ENCODE measurements around the gene P3H3.

Gene P3H3

DNA sequence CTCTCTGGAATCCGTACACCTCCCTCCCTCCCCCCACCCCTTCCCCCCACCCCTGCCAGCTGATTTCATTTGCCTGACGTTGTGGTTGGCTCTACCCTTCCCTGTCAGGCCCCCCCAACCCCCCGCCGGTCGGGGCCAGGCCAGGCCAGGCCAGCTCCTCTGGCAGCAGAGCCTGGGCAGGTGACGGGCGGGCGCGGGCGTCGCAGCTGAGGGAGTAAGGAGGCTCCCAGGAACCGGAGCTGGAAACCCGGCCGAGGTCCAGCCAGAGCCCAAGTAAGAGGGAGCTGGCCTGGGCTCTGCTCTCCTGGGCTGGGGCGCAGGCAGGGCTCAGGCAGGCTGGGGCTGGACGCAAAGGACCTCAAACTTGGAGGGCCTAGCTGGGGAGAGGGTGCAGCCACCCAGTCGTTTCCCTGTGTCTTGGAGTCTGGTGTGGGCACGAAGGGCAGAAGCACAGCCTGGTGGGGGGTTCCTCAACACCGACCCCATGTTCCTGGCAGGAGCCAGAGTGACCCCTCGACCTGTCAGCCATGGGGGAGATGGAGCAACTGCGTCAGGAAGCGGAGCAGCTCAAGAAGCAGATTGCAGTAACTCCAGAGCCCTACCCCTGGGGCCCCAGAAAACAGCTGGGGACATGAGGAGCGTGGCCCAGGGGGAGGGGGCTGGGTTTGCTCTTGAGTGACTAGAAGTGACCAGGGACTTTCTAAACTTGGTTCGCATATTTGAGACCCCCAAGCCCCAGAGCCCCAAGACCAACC, 12.7 kb downstream of the P3H3 start, which contains the start of gene GNB3:
TSS of gene GNB3 (plus strand) at position 165 of the 755 bp plus-strand sequence. CDS start at position 528, 363 bp downstream.
- Histone ChIP-seq H3K27ac (ENCODE audit: insufficient read depth in 1 of 2, low read depth in 1 of 2, low read length in 2 of 2, poor library complexity in 1 of 2, severe bottlenecking in 2 of 2) (no peak within 1 kb of the TSS), H3K4me3 (ENCODE audit: control insufficient read depth in 1 of 7, extremely low read depth in 1 of 7, insufficient read depth in 4 of 7, low read depth in 2 of 7, low read length in 6 of 7) (no peak within 1 kb of the TSS), H3K27me3 (replicated peaks in 2 of 5; ENCODE audit: control insufficient read depth in 4 of 5, insufficient read depth in 5 of 5, low read length in 4 of 5) (no peaks in the 10 kb centered on the region), H3K4me1 (ENCODE audit: control extremely low read depth in 1 of 4, control insufficient read depth in 4 of 4, insufficient read depth in 4 of 4, low read length in 3 of 4) (no peaks in the 10 kb centered on the region), H3K36me3 (ENCODE audit: control insufficient read depth in 4 of 4, insufficient read depth in 4 of 4, low read length in 3 of 4) (peaks cover 4 to 63% (median 14%) of the 10 kb centered on the region in 4 experiments), H3K9me3 (ENCODE audit: control extremely low read depth in 1 of 5, control insufficient read depth in 4 of 5, insufficient read depth in 2 of 5, low read depth in 1 of 5, low read length in 4 of 5) (no peaks in the 10 kb centered on the region)
- DNase-seq = no peak
- POLR2A ChIA-PET = no interaction called here
- CTCF ChIA-PET = interaction anchor here (0.7 to 2.3 kb wide), 5 partner anchors 10 to 217 kb away, joined by 3 to 6 read pairs (median 3); no protein-coding TSS in a partner anchor
- WGBS (ENCODE audit: insufficient coverage) = 95% methylated on average over 17 of the region's 24 CpGs

DNA sequence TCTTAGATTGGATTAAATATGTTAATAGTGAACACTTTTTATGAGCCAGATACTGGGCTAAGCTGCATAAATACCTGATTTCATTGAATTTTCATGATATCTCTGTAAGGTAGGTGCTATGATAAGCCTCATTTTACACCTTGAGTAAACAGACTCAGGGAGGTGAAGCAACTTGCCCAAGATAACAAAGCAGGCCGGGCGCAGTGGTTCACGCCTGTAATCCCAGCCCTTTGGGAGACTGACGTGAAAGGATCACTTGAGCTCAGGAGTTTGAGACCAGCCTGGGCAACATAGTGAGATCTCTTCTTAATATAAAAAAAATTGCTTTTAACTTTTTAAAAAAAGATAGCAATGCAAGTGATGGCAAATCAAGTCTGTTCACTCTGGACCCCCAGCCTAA, 13.9 kb downstream of the P3H3 start:
- 100% methylated on average over 4 of the region's 4 CpGs for WGBS (ENCODE audit: insufficient coverage)
- no peaks in the 10 kb centered on the region for H3K27me3 ChIP-seq (replicated peaks in 2 of 5; ENCODE audit: control insufficient read depth in 4 of 5, insufficient read depth in 5 of 5, low read length in 4 of 5)
- H3K27ac ChIP-seq (ENCODE audit: insufficient read depth in 1 of 2, low read depth in 1 of 2, low read length in 2 of 2, poor library complexity in 1 of 2, severe bottlenecking in 2 of 2) = no peak overlapping the region
- H3K36me3 ChIP-seq (ENCODE audit: control insufficient read depth in 4 of 4, insufficient read depth in 4 of 4, low read length in 3 of 4) = peaks cover 3 to 67% (median 22%) of the 10 kb centered on the region in 4 experiments
- peaks cover 0 to 4% (median 0%) of the 10 kb centered on the region in 4 experiments for H3K4me1 ChIP-seq (ENCODE audit: control extremely low read depth in 1 of 4, control insufficient read depth in 4 of 4, insufficient read depth in 4 of 4, low read length in 3 of 4)
- DNase-seq = no peak
- no peaks in the 10 kb centered on the region for H3K9me3 ChIP-seq (ENCODE audit: control extremely low read depth in 1 of 5, control insufficient read depth in 4 of 5, insufficient read depth in 2 of 5, low read depth in 1 of 5, low read length in 4 of 5)
- no peak overlapping the region for H3K4me3 ChIP-seq (ENCODE audit: control insufficient read depth in 1 of 7, extremely low read depth in 1 of 7, insufficient read depth in 4 of 7, low read depth in 2 of 7, low read length in 6 of 7)
- CTCF ChIA-PET = interaction anchor here (0.6 to 3.8 kb wide), 4 partner anchors 8 to 19 kb away, joined by 3 to 38 read pairs (median 6); no protein-coding TSS in a partner anchor
- POLR2A ChIA-PET = no interaction called here

DNA sequence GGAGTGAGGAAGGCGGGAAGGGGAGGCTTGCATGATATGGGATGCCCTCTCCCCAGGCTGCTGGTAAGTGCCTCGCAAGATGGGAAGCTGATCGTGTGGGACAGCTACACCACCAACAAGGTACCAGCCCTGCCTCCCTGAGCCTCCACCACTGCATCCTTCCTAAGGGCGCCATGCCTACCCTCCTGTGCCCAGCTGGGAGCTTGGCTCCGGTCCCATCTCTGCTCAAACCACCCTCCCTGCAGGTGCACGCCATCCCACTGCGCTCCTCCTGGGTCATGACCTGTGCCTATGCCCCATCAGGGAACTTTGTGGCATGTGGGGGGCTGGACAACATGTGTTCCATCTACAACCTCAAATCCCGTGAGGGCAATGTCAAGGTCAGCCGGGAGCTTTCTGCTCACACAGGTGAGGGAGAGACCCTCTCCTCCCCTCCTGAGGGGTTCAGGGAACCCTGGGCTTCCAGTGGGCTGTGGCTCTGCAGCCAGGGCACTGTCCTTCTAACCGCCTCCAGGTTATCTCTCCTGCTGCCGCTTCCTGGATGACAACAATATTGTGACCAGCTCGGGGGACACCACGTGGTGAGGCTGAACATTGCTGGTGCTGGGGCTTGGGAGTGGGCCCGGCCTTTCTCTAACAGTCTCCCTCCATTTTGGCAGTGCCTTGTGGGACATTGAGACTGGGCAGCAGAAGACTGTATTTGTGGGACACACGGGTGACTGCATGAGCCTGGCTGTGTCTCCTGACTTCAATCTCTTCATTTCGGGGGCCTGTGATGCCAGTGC, 15.1 kb downstream of the P3H3 start:
- Histone ChIP-seq H3K4me3 (ENCODE audit: control insufficient read depth in 1 of 7, extremely low read depth in 1 of 7, insufficient read depth in 4 of 7, low read depth in 2 of 7, low read length in 6 of 7) (no peak overlapping the region), H3K9me3 (ENCODE audit: control extremely low read depth in 1 of 5, control insufficient read depth in 4 of 5, insufficient read depth in 2 of 5, low read depth in 1 of 5, low read length in 4 of 5) (no peaks in the 10 kb centered on the region), H3K4me1 (ENCODE audit: control extremely low read depth in 1 of 4, control insufficient read depth in 4 of 4, insufficient read depth in 4 of 4, low read length in 3 of 4) (peaks cover 0 to 4% (median 0%) of the 10 kb centered on the region in 4 experiments), H3K27me3 (replicated peaks in 2 of 5; ENCODE audit: control insufficient read depth in 4 of 5, insufficient read depth in 5 of 5, low read length in 4 of 5) (no peaks in the 10 kb centered on the region), H3K36me3 (ENCODE audit: control insufficient read depth in 4 of 4, insufficient read depth in 4 of 4, low read length in 3 of 4) (peaks cover 2 to 61% (median 26%) of the 10 kb centered on the region in 4 experiments), H3K27ac (ENCODE audit: insufficient read depth in 1 of 2, low read depth in 1 of 2, low read length in 2 of 2, poor library complexity in 1 of 2, severe bottlenecking in 2 of 2) (no peak overlapping the region)
- POLR2A ChIA-PET = no interaction called here
- CTCF ChIA-PET = interaction anchor here (1.0 to 3.8 kb wide), 8 partner anchors 8 to 41 kb away, joined by 3 to 38 read pairs (median 4); partner anchors contain the start of gene USP5
- DNase-seq = peak in 2 of 3 donors; percentile 15 to 18
- 92% methylated on average over 12 of the region's 16 CpGs for WGBS (ENCODE audit: insufficient coverage)

DNA sequence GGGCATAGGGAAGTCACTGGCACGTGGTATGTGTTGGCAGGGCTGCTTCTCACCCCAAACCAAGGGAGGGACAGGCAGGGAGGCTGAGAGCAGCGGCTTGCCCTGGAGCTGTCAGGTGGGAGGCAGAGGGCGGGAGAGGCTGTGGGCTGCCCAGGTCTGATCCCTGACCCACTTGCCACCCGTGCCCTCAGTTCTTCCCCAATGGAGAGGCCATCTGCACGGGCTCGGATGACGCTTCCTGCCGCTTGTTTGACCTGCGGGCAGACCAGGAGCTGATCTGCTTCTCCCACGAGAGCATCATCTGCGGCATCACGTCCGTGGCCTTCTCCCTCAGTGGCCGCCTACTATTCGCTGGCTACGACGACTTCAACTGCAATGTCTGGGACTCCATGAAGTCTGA, 17.2 kb downstream of the P3H3 start:
- H3K27me3 ChIP-seq (replicated peaks in 2 of 5; ENCODE audit: control insufficient read depth in 4 of 5, insufficient read depth in 5 of 5, low read length in 4 of 5) = no peaks in the 10 kb centered on the region
- 96% methylated on average over 17 of the region's 17 CpGs for WGBS (ENCODE audit: insufficient coverage)
- no peaks in the 10 kb centered on the region for H3K9me3 ChIP-seq (ENCODE audit: control extremely low read depth in 1 of 5, control insufficient read depth in 4 of 5, insufficient read depth in 2 of 5, low read depth in 1 of 5, low read length in 4 of 5)
- DNase-seq = no peak
- no peak overlapping the region for H3K4me3 ChIP-seq (ENCODE audit: control insufficient read depth in 1 of 7, extremely low read depth in 1 of 7, insufficient read depth in 4 of 7, low read depth in 2 of 7, low read length in 6 of 7)
- H3K4me1 ChIP-seq (ENCODE audit: control extremely low read depth in 1 of 4, control insufficient read depth in 4 of 4, insufficient read depth in 4 of 4, low read length in 3 of 4) = peaks cover 2 to 16% (median 11%) of the 10 kb centered on the region in 4 experiments
- H3K36me3 ChIP-seq (ENCODE audit: control insufficient read depth in 4 of 4, insufficient read depth in 4 of 4, low read length in 3 of 4) = peaks cover 5 to 56% (median 35%) of the 10 kb centered on the region in 4 experiments
- no peak overlapping the region for H3K27ac ChIP-seq (ENCODE audit: insufficient read depth in 1 of 2, low read depth in 1 of 2, low read length in 2 of 2, poor library complexity in 1 of 2, severe bottlenecking in 2 of 2)
- POLR2A ChIA-PET = no interaction called here
- CTCF ChIA-PET = interaction anchor here (1.4 to 3.8 kb wide), 2 partner anchors 11 to 83 kb away, joined by 3 to 38 read pairs; no protein-coding TSS in a partner anchor

DNA sequence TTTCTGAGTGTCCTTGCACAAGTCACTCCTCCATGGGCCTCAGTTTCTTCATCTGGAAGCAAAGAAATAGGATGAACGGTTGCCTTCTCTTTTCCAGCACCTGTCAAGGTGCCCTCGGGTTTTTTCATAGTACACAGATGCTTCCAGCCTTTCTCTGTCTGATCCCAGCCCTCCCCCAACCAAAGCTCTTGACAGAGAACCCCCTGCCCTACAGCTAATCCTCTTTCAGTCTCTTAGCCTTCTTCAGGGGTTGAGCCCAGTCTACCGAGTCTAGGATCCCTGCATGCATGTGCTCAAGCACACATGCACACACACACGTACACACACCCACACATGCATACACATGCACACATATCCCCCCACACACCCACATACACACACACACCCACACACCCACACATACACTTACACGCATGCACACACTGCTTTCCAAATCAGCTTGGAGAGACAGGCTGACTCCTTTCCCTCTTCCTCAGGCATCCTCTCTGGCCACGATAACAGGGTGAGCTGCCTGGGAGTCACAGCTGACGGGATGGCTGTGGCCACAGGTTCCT, 18.2 kb downstream of the P3H3 start:
- H3K4me1 ChIP-seq (ENCODE audit: control extremely low read depth in 1 of 4, control insufficient read depth in 4 of 4, insufficient read depth in 4 of 4, low read length in 3 of 4) = peaks cover 5 to 24% (median 21%) of the 10 kb centered on the region in 4 experiments
- H3K9me3 ChIP-seq (ENCODE audit: control extremely low read depth in 1 of 5, control insufficient read depth in 4 of 5, insufficient read depth in 2 of 5, low read depth in 1 of 5, low read length in 4 of 5) = no peaks in the 10 kb centered on the region
- H3K27me3 ChIP-seq (replicated peaks in 2 of 5; ENCODE audit: control insufficient read depth in 4 of 5, insufficient read depth in 5 of 5, low read length in 4 of 5) = no peaks in the 10 kb centered on the region
- H3K27ac ChIP-seq (ENCODE audit: insufficient read depth in 1 of 2, low read depth in 1 of 2, low read length in 2 of 2, poor library complexity in 1 of 2, severe bottlenecking in 2 of 2) = no peak overlapping the region
- ChIA-PET CTCF (interaction anchor here (0.6 to 4.3 kb wide), 3 partner anchors 12 to 57 kb away, joined by 3 to 39 read pairs (median 4); partner anchors contain the start of genes CD4 and P3H3), POLR2A (no interaction called here)
- H3K36me3 ChIP-seq (ENCODE audit: control insufficient read depth in 4 of 4, insufficient read depth in 4 of 4, low read length in 3 of 4) = peaks cover 5 to 56% (median 36%) of the 10 kb centered on the region in 4 experiments
- H3K4me3 ChIP-seq (ENCODE audit: control insufficient read depth in 1 of 7, extremely low read depth in 1 of 7, insufficient read depth in 4 of 7, low read depth in 2 of 7, low read length in 6 of 7) = no peak overlapping the region
- DNase-seq = no peak
- WGBS (ENCODE audit: insufficient coverage) = 97% methylated on average over 5 of the region's 7 CpGs

DNA sequence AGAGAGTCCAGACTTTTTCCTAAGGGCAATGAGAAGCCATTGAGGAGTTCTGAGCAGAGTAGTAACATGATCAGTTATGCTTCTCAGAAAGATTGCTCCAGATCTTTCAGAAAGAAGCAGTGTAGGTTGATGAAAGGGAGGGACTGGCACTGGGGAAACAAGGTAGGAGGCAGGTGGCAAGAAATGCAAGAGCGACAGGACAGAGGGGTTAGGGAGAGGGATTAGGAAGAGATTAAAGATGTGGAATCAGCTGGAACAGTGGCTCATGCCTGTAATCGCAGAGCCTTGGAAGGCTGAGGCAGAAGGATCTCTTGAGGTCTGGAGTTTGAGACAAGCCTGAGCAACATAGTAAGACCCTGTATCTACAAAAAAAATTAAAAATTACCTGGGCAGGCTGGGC, 19.5 kb downstream of the P3H3 start:
- Histone ChIP-seq H3K9me3 (ENCODE audit: control extremely low read depth in 1 of 5, control insufficient read depth in 4 of 5, insufficient read depth in 2 of 5, low read depth in 1 of 5, low read length in 4 of 5) (no peaks in the 10 kb centered on the region), H3K27me3 (replicated peaks in 2 of 5; ENCODE audit: control insufficient read depth in 4 of 5, insufficient read depth in 5 of 5, low read length in 4 of 5) (no peaks in the 10 kb centered on the region), H3K4me1 (ENCODE audit: control extremely low read depth in 1 of 4, control insufficient read depth in 4 of 4, insufficient read depth in 4 of 4, low read length in 3 of 4) (peaks cover 5 to 28% (median 22%) of the 10 kb centered on the region in 4 experiments), H3K27ac (ENCODE audit: insufficient read depth in 1 of 2, low read depth in 1 of 2, low read length in 2 of 2, poor library complexity in 1 of 2, severe bottlenecking in 2 of 2) (no peak overlapping the region), H3K36me3 (ENCODE audit: control insufficient read depth in 4 of 4, insufficient read depth in 4 of 4, low read length in 3 of 4) (peaks cover 5 to 54% (median 35%) of the 10 kb centered on the region in 4 experiments), H3K4me3 (ENCODE audit: control insufficient read depth in 1 of 7, extremely low read depth in 1 of 7, insufficient read depth in 4 of 7, low read depth in 2 of 7, low read length in 6 of 7) (no peak overlapping the region)
- ChIA-PET CTCF (interaction anchor here (4.3 kb wide), 1 partner anchor 13 kb away, joined by 39 read pairs; no protein-coding TSS in a partner anchor), POLR2A (no interaction called here)
- WGBS (ENCODE audit: insufficient coverage) = 91% methylated on average over 1 of the region's 2 CpGs
- no peak for DNase-seq

Data from common myeloid progenitor, CD34-positive (primary cell).